ENCODE measurements around the gene TEX11.
"Not testable (repeated sequence)": the region's sequence is repeated elsewhere in the genome, so short reads cannot be mapped to it uniquely, and the experiment has no call there.

Gene TEX11

DNA sequence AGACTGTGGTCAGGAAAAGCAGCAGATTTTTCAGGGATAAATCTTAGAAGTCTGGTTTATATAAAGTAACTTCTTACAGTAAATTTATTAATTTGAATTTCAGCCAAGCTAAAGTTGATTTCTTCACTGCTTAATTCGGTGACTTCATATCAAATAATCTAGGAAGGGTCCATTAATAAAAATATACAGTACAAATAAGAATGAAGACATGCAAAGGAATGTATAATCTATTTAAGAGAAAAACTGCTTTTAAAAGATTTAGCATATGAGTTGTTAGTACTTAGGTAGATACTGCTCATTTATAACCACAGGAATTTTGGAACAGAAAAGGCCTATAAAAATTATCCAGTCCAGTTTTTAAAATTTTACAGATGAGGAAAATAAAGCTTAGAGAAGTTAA is 286.8 kb downstream of the TEX11 start:
- no peak overlapping the region for H3K27ac ChIP-seq
- no peak overlapping the region for H3K4me3 ChIP-seq
- H3K4me1 ChIP-seq = no peaks in the 10 kb centered on the region
- no peak for TF ChIP-seq Cebpa-rat (IDR thresholded peaks at IDR 0.05)
- no peak overlapping the region for H3K4me2 ChIP-seq
- no peaks in the 10 kb centered on the region for H3K9me3 ChIP-seq
- H3K27me3 ChIP-seq = peaks cover 87% of the 10 kb centered on the region
- no peaks in the 10 kb centered on the region; the same call in 1 of the 2 replicates for H4K20me1 ChIP-seq
- no peak overlapping the region for H3K9ac ChIP-seq
- H3K36me3 ChIP-seq = no peaks in the 10 kb centered on the region

DNA sequence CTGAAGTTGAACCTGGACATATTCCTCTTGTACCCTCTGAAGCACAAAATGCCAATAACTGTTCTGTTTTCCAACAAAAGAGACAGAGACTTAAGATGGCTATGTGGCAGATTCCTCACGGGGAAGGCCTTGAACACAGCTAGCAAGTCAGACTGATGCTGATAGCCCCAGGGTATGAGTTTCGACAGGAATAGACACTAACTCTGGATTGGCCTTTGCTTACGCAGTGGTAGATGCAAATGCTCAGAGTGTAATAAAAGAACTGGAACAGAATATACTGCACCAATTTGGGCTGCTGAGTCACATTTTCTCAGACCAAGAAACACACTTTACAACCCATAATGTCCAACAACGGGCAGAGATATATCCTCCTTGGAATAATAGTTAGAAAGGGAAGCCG is 290.0 kb downstream of the TEX11 start:
- Histone ChIP-seq H3K27ac (no peak overlapping the region), H3K4me1 (no peaks in the 10 kb centered on the region)
- no peak for TF ChIP-seq Cebpa-rat (IDR thresholded peaks at IDR 0.05)

DNA sequence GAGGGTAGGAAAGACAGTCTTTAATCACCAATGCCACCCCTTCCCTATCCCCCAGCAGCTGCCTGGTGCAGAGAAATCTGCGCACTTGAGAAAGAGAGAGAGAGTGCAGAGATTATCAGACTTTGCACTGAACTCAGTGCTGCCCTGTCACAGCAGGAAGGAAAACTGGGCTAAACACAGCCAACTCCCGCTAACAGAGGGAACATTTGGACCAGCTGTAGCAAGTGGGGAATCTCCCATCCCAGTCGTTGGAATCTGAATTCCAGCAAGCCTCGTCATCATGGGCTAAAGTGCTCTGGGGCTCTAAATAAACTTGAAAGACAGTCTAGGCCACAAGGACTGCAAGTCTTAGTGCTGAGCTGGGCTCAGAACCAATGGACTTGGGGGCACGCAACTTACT is 295.2 kb downstream of the TEX11 start:
- no peak overlapping the region for H3K9ac ChIP-seq

More for the DNA sequence above, 290.0 kb downstream of the TEX11 start:
- no peaks in the 10 kb centered on the region for H3K36me3 ChIP-seq
- no peak overlapping the region for H3K4me2 ChIP-seq
- no peak overlapping the region for H3K9ac ChIP-seq
- no peaks in the 10 kb centered on the region for H3K9me3 ChIP-seq
- H4K20me1 ChIP-seq = no peaks in the 10 kb centered on the region
- H3K27me3 ChIP-seq = peaks cover 81% of the 10 kb centered on the region
- H3K4me3 ChIP-seq = no peak overlapping the region

DNA sequence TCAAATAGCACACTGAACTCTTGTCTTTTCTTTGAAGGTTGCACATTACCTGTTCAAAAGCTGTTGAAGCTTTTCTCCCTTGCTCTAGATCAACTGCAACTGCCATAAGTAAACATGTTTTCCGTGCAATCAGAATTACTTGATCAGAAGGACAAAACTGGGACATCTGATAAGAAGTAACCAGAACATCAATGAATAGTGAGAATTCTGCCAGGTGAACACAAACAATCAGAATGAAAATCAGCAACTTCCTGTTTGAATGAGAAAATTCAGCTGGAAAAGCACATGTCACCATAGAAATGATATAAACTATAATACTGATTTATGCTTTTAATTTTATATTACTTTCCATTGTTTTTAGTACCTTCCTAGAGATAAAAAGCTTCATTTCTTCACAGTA is 303.2 kb downstream of the TEX11 start:
- peaks cover 58% of the 10 kb centered on the region for H3K27me3 ChIP-seq
- H3K36me3 ChIP-seq = no peaks in the 10 kb centered on the region
- H3K9me3 ChIP-seq = no peaks in the 10 kb centered on the region
- H4K20me1 ChIP-seq = no peaks in the 10 kb centered on the region
- no peaks in the 10 kb centered on the region for H3K4me1 ChIP-seq
- TF ChIP-seq Cebpa-rat (IDR thresholded peaks at IDR 0.05) = no peak
- no peak overlapping the region for H3K9ac ChIP-seq
- H3K4me2 ChIP-seq = no peak overlapping the region
- no peak overlapping the region for H3K4me3 ChIP-seq
- no peak overlapping the region for H3K27ac ChIP-seq

More for the DNA sequence above, 295.2 kb downstream of the TEX11 start:
- Histone ChIP-seq H3K27ac (no peak overlapping the region), H4K20me1 (no peaks in the 10 kb centered on the region), H3K4me1 (peaks cover 19% of the 10 kb centered on the region), H3K4me2 (no peak overlapping the region), H3K9me3 (no peaks in the 10 kb centered on the region), H3K27me3 (peaks cover 79% of the 10 kb centered on the region), H3K4me3 (no peak overlapping the region), H3K36me3 (no peaks in the 10 kb centered on the region)
- no peak for TF ChIP-seq Cebpa-rat (IDR thresholded peaks at IDR 0.05)

DNA sequence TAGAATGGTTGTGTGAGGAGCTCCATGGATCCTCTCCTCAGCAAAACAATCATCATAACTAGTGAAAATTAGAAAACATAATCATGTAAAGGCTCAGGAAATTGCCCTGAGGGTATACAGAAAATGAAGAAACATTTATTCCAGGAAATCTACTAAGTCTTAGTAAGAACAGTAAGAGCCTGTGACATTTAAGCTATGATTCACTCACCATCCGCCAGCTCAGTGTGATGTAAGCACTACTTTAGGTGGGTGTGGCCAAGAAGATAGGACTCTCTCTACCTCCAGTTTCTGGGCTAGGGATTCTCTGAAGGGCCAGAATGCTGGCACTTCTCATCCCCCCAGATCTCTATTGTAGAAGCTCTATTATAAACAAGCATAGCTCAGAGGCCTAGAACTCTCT is 316.4 kb downstream of the TEX11 start:
- H3K9me3 ChIP-seq = peaks cover 25% of the 10 kb centered on the region
- H3K36me3 ChIP-seq = no peaks in the 10 kb centered on the region
- H3K27me3 ChIP-seq = peaks cover 38% of the 10 kb centered on the region
- H3K4me3 ChIP-seq = no peak overlapping the region
- H4K20me1 ChIP-seq = no peaks in the 10 kb centered on the region
- no peak overlapping the region for H3K9ac ChIP-seq
- TF ChIP-seq Cebpa-rat (IDR thresholded peaks at IDR 0.05) = no peak
- H3K27ac ChIP-seq = no peak overlapping the region
- H3K4me1 ChIP-seq = no peaks in the 10 kb centered on the region
- H3K4me2 ChIP-seq = no peak overlapping the region

DNA sequence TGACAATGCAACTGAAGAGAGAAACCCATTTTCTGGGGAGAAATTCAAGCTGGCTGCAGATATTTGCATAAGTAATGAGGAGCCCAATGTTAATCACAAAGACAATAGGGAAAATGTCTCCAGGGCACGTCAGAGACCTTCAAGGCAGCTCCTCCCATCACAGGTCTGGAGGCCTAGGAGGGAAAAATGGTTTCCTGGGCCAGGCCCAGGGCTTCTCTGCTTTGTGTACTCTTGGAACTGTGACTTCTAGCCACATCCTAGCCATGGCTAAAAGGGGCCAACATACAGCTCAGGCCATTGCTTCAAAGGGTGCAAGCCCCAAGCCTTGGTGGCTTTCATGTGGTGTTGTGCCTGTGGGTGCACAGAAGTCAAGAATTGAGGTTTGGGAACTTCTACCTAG is 321.4 kb downstream of the TEX11 start:
- H3K4me2 ChIP-seq, H3K36me3 ChIP-seq, H3K27ac ChIP-seq, H3K4me1 ChIP-seq, H3K9ac ChIP-seq, H4K20me1 ChIP-seq, H3K4me3 ChIP-seq: not testable (repeated sequence)
- Histone ChIP-seq H3K9me3 (peaks cover 22% of the 10 kb centered on the region), H3K27me3 (peaks cover 14% of the 10 kb centered on the region)

DNA sequence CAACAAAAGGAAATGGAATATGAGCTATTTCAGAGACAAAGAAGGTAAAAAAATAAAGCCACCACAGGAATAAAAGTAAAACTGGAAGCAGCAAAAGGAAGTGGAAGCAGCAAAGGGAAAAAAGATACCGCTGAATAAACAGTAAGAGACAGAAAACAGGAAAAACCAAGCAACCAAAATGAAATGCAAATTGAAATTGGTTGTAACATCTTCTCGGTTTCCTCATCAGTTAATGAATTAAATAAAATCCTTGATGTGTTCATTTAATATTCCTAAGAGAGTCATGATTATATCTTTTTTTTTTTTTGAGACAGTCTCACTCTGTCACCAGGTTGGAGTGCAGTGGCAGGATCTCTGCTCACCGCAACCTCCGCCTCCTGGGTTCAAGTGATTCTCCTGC is 331.1 kb downstream of the TEX11 start:
- Histone ChIP-seq H4K20me1 (no peaks in the 10 kb centered on the region), H3K27ac (no peak overlapping the region), H3K27me3 (peaks cover 18% of the 10 kb centered on the region; the same call in 1 of the 2 replicates), H3K36me3 (no peaks in the 10 kb centered on the region), H3K4me3 (no peak overlapping the region), H3K9ac (no peak overlapping the region), H3K9me3 (peaks cover 18% of the 10 kb centered on the region), H3K4me1 (no peaks in the 10 kb centered on the region), H3K4me2 (no peak overlapping the region)
- TF ChIP-seq Cebpa-rat (IDR thresholded peaks at IDR 0.05) = no peak

DNA sequence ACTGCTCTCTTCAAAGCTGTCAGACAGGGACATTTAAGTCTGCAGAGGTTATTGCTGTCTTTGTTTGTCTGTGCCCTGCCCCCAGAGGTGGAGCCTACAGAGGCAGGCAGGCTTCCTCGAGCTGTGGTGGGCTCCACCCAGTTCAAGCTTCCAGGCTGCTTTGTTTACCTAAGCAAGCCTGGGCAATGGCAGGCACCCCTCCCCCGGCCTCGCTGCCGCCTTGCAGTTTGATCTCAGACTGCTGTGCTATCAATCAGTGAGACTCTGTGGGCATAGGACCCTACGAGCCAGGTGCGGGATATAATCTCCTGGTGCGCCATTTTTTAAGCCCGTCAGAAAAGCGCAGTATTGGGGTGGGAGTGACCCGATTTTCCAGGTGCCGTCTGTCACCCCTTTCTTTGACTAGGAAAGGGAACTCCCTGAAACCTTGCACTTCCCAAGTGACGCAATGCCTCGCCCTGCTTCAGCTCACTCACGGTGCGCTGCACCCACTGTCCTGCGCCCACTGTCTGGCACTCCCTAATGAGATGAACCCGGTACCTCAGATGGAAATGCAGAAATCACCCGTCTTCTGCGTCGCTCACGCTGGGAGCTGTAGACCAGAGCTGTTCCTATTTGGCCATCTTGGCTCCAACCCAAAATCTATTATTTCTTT is 338.5 kb downstream of the TEX11 start:
- H4K20me1 ChIP-seq, H3K4me2 ChIP-seq, H3K4me3 ChIP-seq, H3K4me1 ChIP-seq, H3K27me3 ChIP-seq, H3K9me3 ChIP-seq, H3K36me3 ChIP-seq, H3K9ac ChIP-seq, H3K27ac ChIP-seq: not testable (repeated sequence)

DNA sequence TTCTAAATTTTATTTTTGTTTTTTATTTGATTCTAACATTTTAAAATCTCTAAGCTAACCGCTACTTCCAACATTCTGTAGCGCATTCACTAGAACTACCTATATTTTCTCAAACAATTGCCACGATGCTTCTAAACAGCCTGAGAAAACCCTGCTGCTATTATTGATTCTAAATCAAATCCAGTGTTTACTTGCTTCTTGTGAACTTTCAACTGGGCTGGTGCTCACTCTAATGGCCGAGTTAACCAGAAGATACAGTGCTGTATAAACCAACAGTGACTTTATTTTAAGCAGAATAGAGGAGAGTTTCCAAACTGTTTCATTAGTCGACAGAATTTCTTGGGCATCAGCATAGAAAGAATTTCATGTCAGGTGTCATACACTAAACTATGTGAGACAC is 353.6 kb downstream of the TEX11 start:
- Histone ChIP-seq H3K4me2 (no peak overlapping the region), H3K9ac (no peak overlapping the region), H3K27me3 (peaks cover 34% of the 10 kb centered on the region), H3K27ac (no peak overlapping the region), H3K4me1 (peaks cover 5% of the 10 kb centered on the region; the same call in 1 of the 2 replicates), H4K20me1 (no peaks in the 10 kb centered on the region), H3K36me3 (no peaks in the 10 kb centered on the region), H3K9me3 (peaks cover 4% of the 10 kb centered on the region), H3K4me3 (no peak overlapping the region)
- no peak for TF ChIP-seq Cebpa-rat (IDR thresholded peaks at IDR 0.05)

DNA sequence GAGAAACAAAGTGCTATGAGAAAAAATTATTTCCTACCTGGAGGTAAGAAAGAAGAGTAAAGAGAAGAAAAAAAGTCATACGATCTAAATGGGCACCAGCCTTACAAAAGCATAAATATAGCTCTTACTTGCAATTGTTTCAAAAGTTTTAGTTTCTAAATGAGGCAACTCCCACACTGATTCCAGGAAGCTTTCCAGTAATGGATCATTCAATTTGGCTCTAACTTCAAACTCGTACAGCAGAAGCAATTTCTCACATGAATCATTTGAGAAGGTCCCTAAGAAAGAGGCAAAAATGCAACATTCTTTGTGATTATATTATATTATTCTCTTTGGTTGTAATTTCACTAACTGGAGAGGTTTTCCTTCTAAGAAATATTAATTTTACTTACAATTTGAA is 354.0 kb downstream of the TEX11 start:
- Histone ChIP-seq H3K4me2 (no peak overlapping the region), H3K36me3 (no peaks in the 10 kb centered on the region), H3K4me3 (no peak overlapping the region), H3K4me1 (peaks cover 5% of the 10 kb centered on the region; the same call in 1 of the 2 replicates), H4K20me1 (no peaks in the 10 kb centered on the region), H3K27me3 (peaks cover 38% of the 10 kb centered on the region), H3K9ac (no peak overlapping the region), H3K9me3 (no peaks in the 10 kb centered on the region; the same call in 1 of the 2 replicates), H3K27ac (no peak overlapping the region)
- no peak for TF ChIP-seq Cebpa-rat (IDR thresholded peaks at IDR 0.05)

DNA sequence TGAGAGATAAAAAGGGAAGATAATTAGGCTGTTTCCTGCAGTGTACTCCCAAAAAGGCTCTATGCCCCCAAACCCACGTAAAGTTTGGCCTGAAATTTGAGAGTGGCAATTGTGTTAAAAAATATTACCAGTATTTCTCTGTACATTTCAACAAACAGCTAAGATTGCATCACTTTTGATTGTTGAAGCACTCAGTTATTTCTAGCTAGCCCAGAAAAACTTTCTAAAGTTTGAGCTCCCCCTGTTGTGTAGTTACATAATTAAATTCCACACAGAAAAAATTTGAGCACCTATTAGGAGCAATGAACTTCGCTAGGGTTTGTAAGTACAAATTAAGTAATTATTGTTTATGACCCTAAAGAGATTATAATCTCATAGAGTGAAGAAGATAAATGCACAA is 354.4 kb downstream of the TEX11 start:
- H3K27ac ChIP-seq = peak overlapping the region; percentile 21; the same call in 1 of the 2 replicates
- peaks cover 5% of the 10 kb centered on the region; the same call in 1 of the 2 replicates for H3K4me1 ChIP-seq
- H3K27me3 ChIP-seq = peaks cover 43% of the 10 kb centered on the region
- H3K9ac ChIP-seq = no peak overlapping the region
- no peak overlapping the region for H3K4me2 ChIP-seq
- no peaks in the 10 kb centered on the region for H3K36me3 ChIP-seq
- H3K4me3 ChIP-seq = no peak overlapping the region
- H4K20me1 ChIP-seq = no peaks in the 10 kb centered on the region
- TF ChIP-seq Cebpa-rat (IDR thresholded peaks at IDR 0.05) = no peak; the same call in 1 of the 2 replicates
- no peaks in the 10 kb centered on the region; the same call in 1 of the 2 replicates for H3K9me3 ChIP-seq
